Skeletal muscle tissue (tissue), 4 donors: Measurements from ENCODE around the gene R3HDM4. TPM values are rescaled to one million over a fixed set of nuclear protein-coding genes. Genes with fewer than 3 reads are reported as not detected.

Source experiments
- H3K27ac ChIP-seq: one replicate; pipeline ENCODE4 v1.7.0; 2013; ENCODE audit warnings: mild to moderate bottlenecking, low read depth, low read length, inconsistent platforms
- H3K27me3 ChIP-seq, 3 donors: one replicate each; pipeline ENCODE4 v1.7.0; 2013; ENCODE audit warnings: low read length in 3 of 3; ENCODE audit not compliant: control insufficient read depth in 3 of 3, insufficient read depth in 3 of 3
- H3K36me3 ChIP-seq, 3 donors: one replicate each; pipeline ENCODE4 v1.7.0; 2013; ENCODE audit warnings: low read length in 3 of 3; ENCODE audit not compliant: control insufficient read depth in 3 of 3, insufficient read depth in 3 of 3
- H3K4me1 ChIP-seq, 3 donors: one replicate each; pipeline ENCODE4 v1.7.0; 2013; ENCODE audit warnings: low read length in 3 of 3, mild to moderate bottlenecking in 3 of 3; ENCODE audit not compliant: control insufficient read depth in 3 of 3, insufficient read depth in 3 of 3
- H3K4me3 ChIP-seq, 3 donors: one replicate each; pipeline ENCODE4 v1.7.0; 2013; ENCODE audit warnings: low read length in 3 of 3
- H3K9ac ChIP-seq, 3 donors: one replicate each; pipeline ENCODE4 v1.7.0; 2013; ENCODE audit warnings: low read length in 3 of 3, mild to moderate bottlenecking in 3 of 3, moderate library complexity in 2 of 3, low read depth in 1 of 3
- H3K9me3 ChIP-seq, 3 donors: one replicate each; pipeline ENCODE4 v1.7.0; 2013; ENCODE audit warnings: low read length in 3 of 3; ENCODE audit not compliant: control insufficient read depth in 3 of 3
- total RNA-seq: library from RNA; depleted of rRNA; stranded (reverse); fragments of >200 nt; gene quantifications from one replicate; pipeline ENCODE4 v1.2.3, GENCODE V29; 2014
- donor health status: Osteomylitis.

Gene R3HDM4
- total RNA-seq, 1 donor from 2014 or later: 30.8 TPM

GRCh38 chr19:954672-955494 is 41.9 kb upstream of the R3HDM4 start:
- no peaks in the 10 kb centered on the region for H3K36me3 ChIP-seq
- H3K9ac ChIP-seq: no peak overlapping the region
- no peak overlapping the region for H3K27ac ChIP-seq
- no peak overlapping the region for H3K4me3 ChIP-seq
- H3K4me1 ChIP-seq: peaks cover 0 to 2% (median 0%) of the 10 kb centered on the region in 3 donors
- no peaks in the 10 kb centered on the region for H3K9me3 ChIP-seq
- H3K27me3 ChIP-seq: peaks cover 6 to 27% (median 21%) of the 10 kb centered on the region in 3 donors

- Histone ChIP-seq H3K36me3 (no peaks in the 10 kb centered on the region), H3K4me3 (no peak overlapping the region), H3K27ac (no peak overlapping the region), H3K9ac (no peak overlapping the region), H3K9me3 (no peaks in the 10 kb centered on the region), H3K27me3 (peaks cover 6 to 27% (median 21%) of the 10 kb centered on the region in 3 donors), H3K4me1 (peaks cover 0 to 2% (median 0%) of the 10 kb centered on the region in 3 donors)
These were observed 41.3 kb upstream of the R3HDM4 start for GRCh38 chr19:954272-954671.

DNA sequence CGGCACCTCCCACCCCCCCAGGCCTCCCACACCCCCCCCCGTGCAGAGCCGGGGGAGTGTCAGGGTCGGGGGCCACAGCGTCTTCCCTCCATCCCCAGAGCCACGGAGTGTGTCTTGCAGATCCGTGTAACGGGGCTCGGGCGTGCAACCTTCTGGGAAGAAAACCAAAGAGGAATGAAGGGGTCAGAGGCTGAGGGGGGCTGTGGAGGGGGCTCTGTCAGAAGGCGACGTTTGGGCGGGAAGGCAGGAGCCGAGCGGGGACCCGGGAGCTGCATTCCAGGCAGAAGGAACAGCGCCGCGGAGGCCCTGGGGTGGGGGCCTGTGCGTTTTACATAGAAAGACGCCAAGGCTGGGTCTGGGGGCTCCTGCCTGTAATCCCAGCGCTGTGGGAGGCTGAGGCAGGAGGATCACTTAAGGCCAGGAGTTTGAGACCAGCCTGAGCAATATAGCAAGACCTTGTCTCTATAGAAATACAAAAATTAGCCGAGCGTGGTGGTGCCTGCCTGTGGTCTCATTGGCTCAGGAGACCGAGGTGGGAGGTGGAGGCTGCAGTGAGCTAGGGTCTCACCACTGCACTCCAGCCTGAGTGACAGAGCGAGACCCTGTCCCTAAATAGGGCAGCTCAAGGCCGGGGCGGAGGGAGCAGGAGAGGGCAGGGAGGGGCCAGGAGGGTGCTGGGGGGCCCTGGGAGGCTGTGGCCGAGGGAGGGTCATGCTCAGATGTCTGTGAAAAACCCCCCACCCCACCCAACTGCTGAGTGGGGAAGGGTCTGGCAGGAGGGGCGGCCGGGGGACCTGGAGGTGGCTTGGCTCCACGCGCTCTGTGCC is 40.6 kb upstream of the R3HDM4 start:
- H3K4me3 ChIP-seq: no peak overlapping the region
- H3K36me3 ChIP-seq: no peaks in the 10 kb centered on the region
- no peak overlapping the region for H3K9ac ChIP-seq
- H3K4me1 ChIP-seq: peaks cover 0 to 2% (median 0%) of the 10 kb centered on the region in 3 donors
- H3K9me3 ChIP-seq: no peaks in the 10 kb centered on the region
- peaks cover 6 to 27% (median 21%) of the 10 kb centered on the region in 3 donors for H3K27me3 ChIP-seq
- H3K27ac ChIP-seq: no peak overlapping the region

DNA sequence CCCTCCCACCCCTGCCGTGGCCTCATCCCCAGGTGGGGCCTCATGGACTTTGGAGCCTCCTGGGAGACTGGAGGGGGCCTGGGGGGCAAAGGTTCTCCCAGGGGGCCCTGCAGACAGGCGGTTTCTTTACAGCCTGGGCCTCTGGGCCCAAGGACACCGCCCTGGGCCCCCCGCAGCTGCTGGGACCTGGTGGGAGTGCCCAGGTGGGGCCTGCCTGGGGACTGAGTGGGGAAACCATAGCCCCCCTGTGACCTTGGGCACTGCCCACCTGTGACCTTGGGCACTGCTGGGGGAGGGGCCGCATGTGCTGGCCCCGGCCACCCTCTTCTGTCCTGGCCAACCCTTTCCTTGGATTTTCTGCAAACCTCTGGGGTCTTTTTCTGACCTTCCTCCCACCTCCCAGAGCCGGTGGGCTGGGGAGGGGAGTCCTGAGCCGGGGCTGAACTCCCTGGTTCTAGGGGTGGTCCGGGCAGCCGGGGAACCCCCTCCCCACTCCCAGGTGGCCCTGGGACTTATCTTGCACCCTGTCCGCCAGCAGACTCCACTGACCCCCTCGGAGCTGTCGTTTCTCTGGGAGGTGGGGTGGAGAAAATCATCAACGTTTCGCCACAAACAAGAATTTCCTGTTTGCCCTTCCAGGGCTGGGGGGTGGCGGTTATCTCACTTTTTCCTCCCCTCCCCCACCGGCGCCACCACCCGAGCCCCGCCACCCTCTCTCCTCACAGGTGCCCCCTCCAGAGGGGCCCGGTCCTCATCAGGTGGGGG is 39.8 kb upstream of the R3HDM4 start:
- Histone ChIP-seq H3K4me1 (peaks cover 0 to 2% (median 0%) of the 10 kb centered on the region in 3 donors), H3K27ac (no peak overlapping the region), H3K27me3 (peaks cover 6 to 27% (median 21%) of the 10 kb centered on the region in 3 donors), H3K9me3 (no peaks in the 10 kb centered on the region), H3K36me3 (no peaks in the 10 kb centered on the region), H3K4me3 (no peak overlapping the region), H3K9ac (no peak overlapping the region)

DNA sequence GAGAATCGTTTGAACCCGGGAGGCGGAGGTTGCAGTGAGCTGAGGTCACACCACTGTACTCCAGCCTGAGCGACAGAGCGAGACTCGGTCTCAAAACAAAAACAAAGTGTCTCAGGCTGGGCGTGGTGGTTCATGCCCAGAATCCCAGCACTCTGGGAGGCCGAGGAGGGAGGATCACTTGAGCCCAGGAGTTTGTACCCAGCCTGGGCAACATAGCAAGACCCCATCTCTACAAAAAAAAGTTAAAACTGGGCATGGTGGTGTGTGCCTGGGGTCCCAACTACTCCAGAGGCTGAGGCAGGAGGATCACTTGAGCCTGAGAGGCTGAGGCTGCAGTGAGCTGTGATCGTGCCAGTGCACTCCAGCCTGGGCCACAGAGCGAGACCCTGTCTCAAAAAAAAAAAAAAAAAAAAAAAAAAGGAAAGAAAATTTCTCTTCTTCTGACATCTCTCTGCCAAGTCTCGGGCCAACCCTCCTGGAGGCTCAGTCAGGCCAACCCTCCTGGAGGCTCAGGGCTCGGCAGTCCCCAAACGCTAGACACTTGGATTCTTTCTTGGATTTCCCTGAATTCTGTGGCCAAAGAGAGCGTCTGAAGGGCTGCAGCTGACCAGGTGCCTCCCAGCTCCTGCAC is 39.1 kb upstream of the R3HDM4 start:
- no peak overlapping the region for H3K27ac ChIP-seq
- peaks cover 6 to 27% (median 21%) of the 10 kb centered on the region in 3 donors for H3K27me3 ChIP-seq
- H3K4me3 ChIP-seq: no peak overlapping the region
- no peaks in the 10 kb centered on the region for H3K9me3 ChIP-seq
- H3K9ac ChIP-seq: no peak overlapping the region
- H3K4me1 ChIP-seq: peaks cover 0 to 2% (median 0%) of the 10 kb centered on the region in 3 donors
- H3K36me3 ChIP-seq: no peaks in the 10 kb centered on the region

- Histone ChIP-seq H3K27ac (no peak overlapping the region), H3K27me3 (peaks cover 5 to 16% (median 15%) of the 10 kb centered on the region in 3 donors), H3K4me1 (peaks cover 0 to 2% (median 0%) of the 10 kb centered on the region in 3 donors), H3K4me3 (no peak overlapping the region), H3K36me3 (no peaks in the 10 kb centered on the region), H3K9ac (no peak overlapping the region), H3K9me3 (no peaks in the 10 kb centered on the region)
These were observed 37.5 kb upstream of the R3HDM4 start for GRCh38 chr19:950352-951066.

GRCh38 chr19:948842-949496 is 36.0 kb upstream of the R3HDM4 start:
- H3K4me1 ChIP-seq: peaks cover 0 to 2% (median 0%) of the 10 kb centered on the region in 3 donors
- no peaks in the 10 kb centered on the region for H3K36me3 ChIP-seq
- peaks cover 0 to 9% (median 5%) of the 10 kb centered on the region in 3 donors for H3K27me3 ChIP-seq
- no peaks in the 10 kb centered on the region for H3K9me3 ChIP-seq
- no peak overlapping the region for H3K9ac ChIP-seq
- H3K4me3 ChIP-seq: no peak overlapping the region
- no peak overlapping the region for H3K27ac ChIP-seq

DNA sequence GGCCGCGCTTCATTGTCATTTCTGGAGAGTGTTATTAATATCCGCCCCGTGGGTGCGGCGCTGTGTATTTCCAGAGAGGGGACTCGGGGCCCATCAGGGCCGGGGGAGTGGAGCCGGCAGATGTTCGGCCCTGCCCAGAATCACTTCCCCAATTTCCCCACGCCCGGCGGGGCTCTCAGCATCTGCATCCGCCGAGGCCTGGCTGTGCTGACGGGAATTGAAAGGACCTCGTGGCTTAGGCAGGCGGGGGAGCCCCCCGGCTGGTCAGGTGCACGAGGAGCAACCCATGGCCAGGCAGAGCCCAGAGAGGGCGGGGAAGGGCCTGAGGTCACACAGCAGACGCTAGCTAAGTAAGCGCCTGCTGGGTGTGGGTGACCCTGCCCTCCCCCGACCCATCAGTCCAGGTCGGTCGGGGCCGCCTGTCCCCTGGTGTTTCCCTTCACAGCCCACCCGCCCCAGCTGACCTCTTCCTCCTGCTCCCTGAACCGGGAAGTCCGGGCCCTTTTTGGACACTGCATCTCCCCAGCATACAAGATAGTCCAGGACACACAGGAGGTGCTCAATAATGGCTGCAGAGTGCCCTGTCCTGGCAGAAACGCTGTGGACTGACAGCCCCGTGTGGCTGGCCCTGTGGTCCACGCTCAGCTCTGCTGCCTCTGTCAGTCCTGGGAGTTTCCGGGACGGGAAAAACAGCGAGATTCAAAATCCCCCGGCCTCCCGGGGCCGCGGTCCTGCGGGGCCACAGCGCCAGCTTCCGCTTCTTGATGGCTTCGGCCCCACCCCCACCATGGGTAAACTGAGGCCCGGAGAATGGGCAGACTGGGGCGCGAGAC is 34.9 kb upstream of the R3HDM4 start:
- Histone ChIP-seq H3K27me3 (peaks cover 0 to 8% (median 3%) of the 10 kb centered on the region in 3 donors), H3K9ac (no peak overlapping the region), H3K4me1 (peaks cover 0 to 2% (median 0%) of the 10 kb centered on the region in 3 donors), H3K27ac (no peak overlapping the region), H3K36me3 (no peaks in the 10 kb centered on the region), H3K4me3 (no peak overlapping the region), H3K9me3 (no peaks in the 10 kb centered on the region)
